ENCODE measurements around the gene PVRIG. TPM values are rescaled to one million over a fixed set of nuclear protein-coding genes. Genes with fewer than 3 reads are reported as not detected.

Gene PVRIG
- total and polyA plus RNA-seq, 2 of the 4 experiments (the other 2 are of a cell fraction): not detected

DNA sequence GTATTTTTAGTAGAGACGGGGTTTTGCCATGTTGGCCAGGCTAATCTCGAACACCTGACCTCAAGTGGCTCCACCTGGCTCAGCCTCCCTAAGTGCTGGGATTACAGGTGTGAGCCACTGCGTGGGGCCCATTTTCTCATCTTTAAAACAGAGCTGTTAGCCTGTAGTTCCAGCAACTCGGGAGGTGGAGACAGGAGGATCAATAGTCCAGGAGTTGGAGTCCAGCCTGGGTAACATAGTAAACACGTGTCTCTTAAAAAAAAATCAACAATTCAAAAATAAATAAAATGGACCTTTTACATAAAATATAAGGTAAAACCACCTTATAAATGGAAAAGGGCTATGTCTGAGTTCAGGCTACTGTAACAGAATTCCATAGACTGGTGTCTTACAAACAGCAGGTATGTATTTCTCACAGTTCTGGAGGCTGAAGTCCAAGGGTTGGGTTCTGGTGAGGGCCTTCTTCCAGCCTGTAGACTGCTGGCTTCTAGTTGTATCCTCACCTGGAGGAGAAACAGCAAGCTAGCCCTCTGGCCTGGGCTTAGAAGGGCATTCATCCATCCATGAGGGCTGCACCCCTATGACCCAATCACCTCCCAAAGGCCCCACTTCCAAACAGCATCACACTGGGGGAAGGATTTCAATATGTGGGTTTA, 7.0 kb upstream of the PVRIG start:
- H2AK9ac ChIP-seq (replicated peaks; ENCODE audit: low read depth, low read length, poor library complexity): no peak overlapping the region
- no peaks in the 10 kb centered on the region for H4K20me1 ChIP-seq (ENCODE audit: insufficient read depth, low read length)
- H3K14ac ChIP-seq (replicated peaks; ENCODE audit: low read depth, low read length): no peak overlapping the region
- no peak overlapping the region for H3K56ac ChIP-seq (ENCODE audit: extremely low read depth, insufficient read depth, low read length)
- dilution Hi-C loops (cut with HindIII; ENCODE audit: low sequenced_read_pairs, unreplicated experiment) (no loop called here), in situ Hi-C loops (cut with MboI; ENCODE audit: low sequenced_read_pairs) (no loop called here), intact Hi-C loops (cut with micrococcal nuclease) (no loop called here)
- H3K9ac ChIP-seq (ENCODE audit: low read depth, low read length): no peak overlapping the region
- ATAC-seq (ENCODE audit: low read depth) (no peak), DNase-seq (no peak)
- CTCF ChIA-PET: interaction anchor here (0.6 kb wide), 1 partner anchor 219 kb away, joined by 6 read pairs; no protein-coding TSS in a partner anchor
- H3K9me3 ChIP-seq (ENCODE audit: control insufficient read depth, insufficient read depth, low read length): no peaks in the 10 kb centered on the region
- H4K5ac ChIP-seq (ENCODE audit: low read depth, low read length): no peak overlapping the region
- H2AFZ ChIP-seq (replicated peaks; ENCODE audit: low read length, poor library complexity): no peak overlapping the region
- no peaks in the 10 kb centered on the region for H3K79me1 ChIP-seq (ENCODE audit: low read depth in 1 of 2, low read length in 2 of 2)
- BruUV-seq (replicated peaks): no TSS peak
- POLR2A ChIA-PET (ENCODE audit: unreplicated experiment): no interaction called here
- H2AK5ac ChIP-seq (ENCODE audit: low read depth, low read length): no peak overlapping the region
- no peak overlapping the region for H3K18ac ChIP-seq (ENCODE audit: low read depth, low read length)
- H3K4me1 ChIP-seq (ENCODE audit: control insufficient read depth, insufficient read depth, low read length): no peaks in the 10 kb centered on the region
- no peak overlapping the region for H3K4me3 ChIP-seq (ENCODE audit: insufficient read depth, low read depth, low read length)
- no peaks in the 10 kb centered on the region; the same call in 1 of the 2 replicates for H3K27me3 ChIP-seq (ENCODE audit: control insufficient read depth, insufficient read depth, low read length)
- H3K9me1 ChIP-seq (ENCODE audit: insufficient read depth, low read length): no peaks in the 10 kb centered on the region
- no peak overlapping the region for H3K27ac ChIP-seq (ENCODE audit: insufficient read depth, low read length)
- H3K4me2 ChIP-seq (ENCODE audit: low read depth, low read length): no peak overlapping the region
- no peak overlapping the region for H3K23ac ChIP-seq (ENCODE audit: low read depth, low read length)
- no peak overlapping the region for H3K4ac ChIP-seq (ENCODE audit: low read depth, low read length)
- no peak overlapping the region for H2BK5ac ChIP-seq (ENCODE audit: low read depth, low read length, poor library complexity, severe bottlenecking)
- H4K8ac ChIP-seq (ENCODE audit: low read depth in 2 of 2, low read length in 2 of 2): no peak overlapping the region
- no peak overlapping the region for H2BK15ac ChIP-seq (ENCODE audit: low read depth, low read length)
- no peaks in the 10 kb centered on the region for H3K36me3 ChIP-seq (ENCODE audit: control insufficient read depth, insufficient read depth, low read length)
- no peak overlapping the region for H2BK20ac ChIP-seq (ENCODE audit: low read depth, low read length)
- H2BK120ac ChIP-seq (ENCODE audit: low read depth, low read length): no peak overlapping the region
- WGBS, 2 experiments (ENCODE audit: extremely low coverage in 2 of 2, insufficient read length in 1 of 2): no CpG with 5 or more reads among the region's 5 CpGs
- TF ChIP-seq MAZ (IDR thresholded peaks at IDR 0.05; ENCODE audit: borderline replicate concordance, low read depth, low read length) (no peak), MXI1 (IDR thresholded peaks at IDR 0.05; ENCODE audit: borderline replicate concordance, low read depth, low read length) (no peak), FOS (IDR thresholded peaks at IDR 0.05; ENCODE audit: low read depth, low read length) (no peak), RCOR1 (IDR thresholded peaks at IDR 0.05; ENCODE audit: insufficient replicate concordance, low read length) (no peak), NFE2L2 (IDR thresholded peaks at IDR 0.05; ENCODE audit: low read depth, low read length) (no peak), CEBPB (IDR thresholded peaks at IDR 0.05; ENCODE audit: low read depth, low read length) (no peak)
- TF ChIP-seq, protein P1, sequence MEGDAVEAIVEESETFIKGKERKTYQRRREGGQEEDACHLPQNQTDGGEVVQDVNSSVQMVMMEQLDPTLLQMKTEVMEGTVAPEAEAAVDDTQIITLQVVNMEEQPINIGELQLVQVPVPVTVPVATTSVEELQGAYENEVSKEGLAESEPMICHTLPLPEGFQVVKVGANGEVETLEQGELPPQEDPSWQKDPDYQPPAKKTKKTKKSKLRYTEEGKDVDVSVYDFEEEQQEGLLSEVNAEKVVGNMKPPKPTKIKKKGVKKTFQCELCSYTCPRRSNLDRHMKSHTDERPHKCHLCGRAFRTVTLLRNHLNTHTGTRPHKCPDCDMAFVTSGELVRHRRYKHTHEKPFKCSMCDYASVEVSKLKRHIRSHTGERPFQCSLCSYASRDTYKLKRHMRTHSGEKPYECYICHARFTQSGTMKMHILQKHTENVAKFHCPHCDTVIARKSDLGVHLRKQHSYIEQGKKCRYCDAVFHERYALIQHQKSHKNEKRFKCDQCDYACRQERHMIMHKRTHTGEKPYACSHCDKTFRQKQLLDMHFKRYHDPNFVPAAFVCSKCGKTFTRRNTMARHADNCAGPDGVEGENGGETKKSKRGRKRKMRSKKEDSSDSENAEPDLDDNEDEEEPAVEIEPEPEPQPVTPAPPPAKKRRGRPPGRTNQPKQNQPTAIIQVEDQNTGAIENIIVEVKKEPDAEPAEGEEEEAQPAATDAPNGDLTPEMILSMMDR (conservative IDR thresholded peaks at IDR 0.05; ENCODE audit: low read depth, low read length): no peak
- TF ChIP-seq, protein P2, sequence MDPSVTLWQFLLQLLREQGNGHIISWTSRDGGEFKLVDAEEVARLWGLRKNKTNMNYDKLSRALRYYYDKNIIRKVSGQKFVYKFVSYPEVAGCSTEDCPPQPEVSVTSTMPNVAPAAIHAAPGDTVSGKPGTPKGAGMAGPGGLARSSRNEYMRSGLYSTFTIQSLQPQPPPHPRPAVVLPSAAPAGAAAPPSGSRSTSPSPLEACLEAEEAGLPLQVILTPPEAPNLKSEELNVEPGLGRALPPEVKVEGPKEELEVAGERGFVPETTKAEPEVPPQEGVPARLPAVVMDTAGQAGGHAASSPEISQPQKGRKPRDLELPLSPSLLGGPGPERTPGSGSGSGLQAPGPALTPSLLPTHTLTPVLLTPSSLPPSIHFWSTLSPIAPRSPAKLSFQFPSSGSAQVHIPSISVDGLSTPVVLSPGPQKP (IDR thresholded peaks at IDR 0.05; ENCODE audit: borderline replicate concordance, low read depth, low read length): no peak
- TF ChIP-seq, protein P3, sequence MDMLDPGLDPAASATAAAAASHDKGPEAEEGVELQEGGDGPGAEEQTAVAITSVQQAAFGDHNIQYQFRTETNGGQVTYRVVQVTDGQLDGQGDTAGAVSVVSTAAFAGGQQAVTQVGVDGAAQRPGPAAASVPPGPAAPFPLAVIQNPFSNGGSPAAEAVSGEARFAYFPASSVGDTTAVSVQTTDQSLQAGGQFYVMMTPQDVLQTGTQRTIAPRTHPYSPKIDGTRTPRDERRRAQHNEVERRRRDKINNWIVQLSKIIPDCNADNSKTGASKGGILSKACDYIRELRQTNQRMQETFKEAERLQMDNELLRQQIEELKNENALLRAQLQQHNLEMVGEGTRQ (IDR thresholded peaks at IDR 0.05; ENCODE audit: low read depth, low read length): no peak
- H4K91ac ChIP-seq (ENCODE audit: insufficient read depth, low read depth, low read length): no peak overlapping the region

Data from IMR-90 (cell line).